Endothelial cell of umbilical vein (primary cell): ENCODE results near the gene LRP2. TPM values are rescaled to one million over a fixed set of nuclear protein-coding genes. Genes with fewer than 3 reads are reported as not detected.
"Not testable (repeated sequence)": the region's sequence is repeated elsewhere in the genome, so short reads cannot be mapped to it uniquely, and the experiment has no call there.

Experiments
- BruUV-seq: library from RNA; stranded (reverse); fragments of 400-500 nt; replicated peaks from 2 replicates; lab custom pipeline; 2021; lab: Mats Ljungman, UMichigan
- CTCF ChIA-PET: fragments of 300-600, 350-600 bp; sonication (Branson Sonifier 250); formaldehyde crosslinking; loops from one replicate; lab custom pipeline; 2021; ENCODE audit warnings: antibody characterized with exemption, inconsistent platforms; lab: Charles Lee
- POLR2A ChIA-PET: fragments of 300-600, 350-600 bp; sonication (Branson Sonifier 250); formaldehyde crosslinking; loops from one replicate; lab custom pipeline; 2021; ENCODE audit warnings: antibody characterized with exemption, inconsistent platforms; lab: Charles Lee
- DNase-seq: peaks from one replicate; pipeline ENCODE4 v3.0.0-alpha.2; 2011; ENCODE audit warnings: low read depth, low spot score
- FAIRE-seq: peaks from 2 replicates; lab custom pipeline; 2011; peaks lifted over from hg19 to GRCh38; lab: Jason Lieb, UNC
- H2AFZ ChIP-seq: 2 replicates; pipeline ENCODE4 v1.6.0; 2012; ENCODE audit warnings: low read depth, low read length, control low read depth, inconsistent platforms
- H3K27ac ChIP-seq: 2 replicates; pipeline ENCODE4 v1.5.1; 2011; ENCODE audit warnings: low read depth, mild to moderate bottlenecking, control low read depth, low read length, moderate library complexity; ENCODE audit not compliant: insufficient read depth
- H3K27me3 ChIP-seq, 2 experiments: 2 replicates each; pipeline versions ENCODE4 v1.6.0 to v1.6.1; 2011; ENCODE audit warnings: low read length in 2 of 2, mixed read lengths in 1 of 2; ENCODE audit not compliant: control insufficient read depth in 2 of 2, insufficient read depth in 2 of 2
- H3K36me3 ChIP-seq, 2 experiments: 2 replicates in 1 of 2; 3 replicates in 1 of 2; pipeline ENCODE4 v1.5.1; 2011; ENCODE audit warnings: low read length in 2 of 2, mild to moderate bottlenecking in 1 of 2, moderate library complexity in 1 of 2; ENCODE audit not compliant: control insufficient read depth in 2 of 2, insufficient read depth in 2 of 2; ENCODE audit errors: extremely low read depth in 1 of 2
- H3K4me1 ChIP-seq: 3 replicates; pipeline ENCODE4 v1.5.1; 2011; ENCODE audit warnings: mild to moderate bottlenecking, low read length; ENCODE audit not compliant: control insufficient read depth, insufficient read depth; ENCODE audit errors: extremely low read depth
- H3K4me2 ChIP-seq: 2 replicates; pipeline ENCODE4 v1.6.1; 2011; ENCODE audit warnings: low read length, control low read depth, mixed read lengths; ENCODE audit not compliant: insufficient read depth
- H3K4me3 ChIP-seq, 3 experiments: fragments of 200-600 bp in 1 of 3; sonication (generic), shearing (Covaris generic) in 1 of 3; replicated peaks in 1 of 3; 2 replicates each; pipeline ENCODE4 v1.5.1; 2011 to 2016; ENCODE audit warnings: control low read depth in 3 of 3, low read length in 3 of 3, mild to moderate bottlenecking in 2 of 3, inconsistent platforms in 1 of 3, low read depth in 1 of 3, moderate library complexity in 1 of 3; ENCODE audit not compliant: insufficient read depth in 1 of 3
- H3K79me2 ChIP-seq: 2 replicates; pipeline ENCODE4 v1.6.0; 2012; ENCODE audit warnings: low read length, inconsistent platforms; ENCODE audit not compliant: control insufficient read depth, insufficient read depth
- H3K9ac ChIP-seq: replicated peaks from 2 replicates; pipeline ENCODE3; 2011; ENCODE audit warnings: low read length, control low read depth; ENCODE audit not compliant: insufficient read depth; ENCODE audit errors: extremely low read depth
- H3K9me1 ChIP-seq: replicated peaks from 3 replicates; pipeline ENCODE4 v1.6.0; 2011; ENCODE audit warnings: mild to moderate bottlenecking, low read length; ENCODE audit not compliant: control insufficient read depth, insufficient read depth; ENCODE audit errors: extremely low read depth
- H3K9me3 ChIP-seq: replicated peaks from 2 replicates; pipeline ENCODE4 v1.5.1; 2012; ENCODE audit warnings: low read length, inconsistent platforms; ENCODE audit not compliant: control insufficient read depth, insufficient read depth
- H4K20me1 ChIP-seq: replicated peaks from 2 replicates; pipeline ENCODE3; 2011; ENCODE audit warnings: mild to moderate bottlenecking, low read length; ENCODE audit not compliant: control insufficient read depth, insufficient read depth; ENCODE audit errors: extremely low read depth
- EZH2 ChIP-seq: IDR thresholded peaks from 2 replicates; pipeline ENCODE4 v1.6.1; 2012; ENCODE audit warnings: borderline replicate concordance, low read depth, mild to moderate bottlenecking, moderate library complexity, low read length, inconsistent platforms; ENCODE audit not compliant: severe bottlenecking
- JUN ChIP-seq: IDR thresholded peaks from 2 replicates; pipeline ENCODE4 v1.6.1; 2011; ENCODE audit warnings: borderline replicate concordance, low read depth; ENCODE audit not compliant: insufficient read length, insufficient read depth
- dilution Hi-C: fragments of 300-500 bp; cut with MboI; formaldehyde crosslinking; loops from one replicate; pipeline ENCODE4 v1.15.0; 2019; ENCODE audit warnings: low sequenced_read_pairs; ENCODE audit not compliant: extremely low pct_ligation_motif_present
- intact Hi-C: fragments of 100-400 bp; cut with micrococcal nuclease; formaldehyde crosslinking; loops from one replicate; pipeline ENCODE4 v1.10.0; 2022
- polyA plus RNA-seq, 4 experiments: library from polyadenylated mRNA; depleted of rRNA in 3 of 4; stranded (reverse) in 3 of 4; unstranded in 1 of 4; fragments of >200 nt; gene quantifications; 2 replicates each; pipeline versions ENCODE4 v1.2.1 to v1.2.3, GENCODE V29; 2011 to 2012; ENCODE audit warnings: missing spikeins in 1 of 4
- total RNA-seq: library from RNA; stranded (reverse); gene quantifications from 2 replicates; pipeline ENCODE4 v1.2.3, GENCODE V29; 2021
- TF ChIP-seq, protein P1 (sequence below): IDR thresholded peaks from 2 replicates; pipeline ENCODE4 v1.6.1; 2011; ENCODE audit not compliant: insufficient read depth, insufficient read length

LRP2 gene
- total and polyA plus RNA-seq, 2 donors (not counting 3 experiments of a cell fraction or from before 2014, with no cell fraction given): not detected

DNA sequence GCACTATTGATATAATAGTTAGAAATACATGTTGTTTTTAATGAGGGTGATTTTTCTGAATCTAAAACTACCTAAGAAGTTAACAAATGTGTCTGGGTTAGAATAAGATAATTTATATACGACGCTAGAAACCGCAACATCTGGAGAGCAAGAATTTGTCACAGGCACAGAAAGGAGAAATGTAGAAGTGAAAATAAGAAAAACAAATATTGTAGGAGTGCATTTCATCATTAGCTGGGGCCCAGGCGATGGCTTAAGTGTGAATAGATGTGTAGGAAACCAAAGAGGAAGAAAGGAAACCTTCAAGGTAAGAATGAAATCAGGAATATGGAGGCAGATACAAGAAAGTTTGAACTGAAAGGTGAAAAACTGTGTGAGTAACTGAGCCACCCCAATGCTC is 90.3 kb downstream of the LRP2 start:
- intact Hi-C loops: loop anchor here (10.0 kb wide), 1 partner anchor 327 kb away; no protein-coding TSS in a partner anchor
- Histone ChIP-seq H3K4me3 (no peak overlapping the region), H4K20me1 (no peaks in the 10 kb centered on the region), H3K9ac (no peak overlapping the region), H3K36me3 (no peaks in the 10 kb centered on the region), H3K4me2 (no peak overlapping the region), H3K9me1 (no peaks in the 10 kb centered on the region), H3K79me2 (no peaks in the 10 kb centered on the region), H3K9me3 (no peaks in the 10 kb centered on the region), H3K27ac (no peak overlapping the region), H3K4me1 (no peaks in the 10 kb centered on the region), H3K27me3 (peaks cover 0 to 2% of the 10 kb centered on the region in 2 experiments), H2AFZ (no peak overlapping the region)
- dilution Hi-C loops: no loop called here
- DNase-seq (no peak), FAIRE-seq (no peak)
- CTCF ChIA-PET: no interaction called here
- BruUV-seq: no TSS peak
- TF ChIP-seq, protein P1, sequence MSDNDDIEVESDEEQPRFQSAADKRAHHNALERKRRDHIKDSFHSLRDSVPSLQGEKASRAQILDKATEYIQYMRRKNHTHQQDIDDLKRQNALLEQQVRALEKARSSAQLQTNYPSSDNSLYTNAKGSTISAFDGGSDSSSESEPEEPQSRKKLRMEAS: no peak
- TF ChIP-seq JUN (no peak), EZH2 (no peak)
- POLR2A ChIA-PET: no interaction called here

DNA sequence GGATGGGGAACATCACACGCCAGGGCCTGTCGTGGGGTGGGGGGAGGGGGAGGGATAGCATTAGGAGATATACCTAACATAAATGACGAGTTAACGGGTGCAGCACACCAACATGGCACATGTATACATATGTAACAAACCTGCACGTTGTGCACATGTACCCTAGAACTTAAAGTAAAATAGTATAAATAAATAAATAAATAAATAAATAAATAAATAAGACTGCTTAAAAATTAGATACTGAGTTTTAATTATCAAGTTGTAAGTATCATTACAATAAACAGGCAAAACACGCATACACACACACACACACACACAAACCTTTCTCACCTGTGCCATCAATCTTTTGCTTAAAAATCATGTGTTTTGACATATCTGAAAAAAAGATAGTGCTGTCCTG is 91.8 kb downstream of the LRP2 start:
- BruUV-seq, H3K4me3 ChIP-seq, H3K36me3 ChIP-seq, H3K27me3 ChIP-seq, H3K4me2 ChIP-seq, H3K9me3 ChIP-seq, H3K9ac ChIP-seq, H3K9me1 ChIP-seq, H4K20me1 ChIP-seq, POLR2A ChIA-PET, DNase-seq, H2AFZ ChIP-seq, H3K4me1 ChIP-seq, H3K79me2 ChIP-seq, dilution Hi-C loops, H3K27ac ChIP-seq, FAIRE-seq, CTCF ChIA-PET: not testable (repeated sequence)
- intact Hi-C loops: loop anchor here (10.0 kb wide), 1 partner anchor 326 kb away; no protein-coding TSS in a partner anchor
